Natural killer cell treated with Interleukin-12 subunit alpha and Interleukin-12 subunit beta and Interleukin-15 and Interleukin-18, amount 100 ng/mL, for 72 hours (primary cell): ENCODE measurements around the gene MANBA. TPM values are rescaled to one million over a fixed set of nuclear protein-coding genes. Genes with fewer than 3 reads are reported as not detected.
"Not testable (repeated sequence)": the region's sequence is repeated elsewhere in the genome, so short reads cannot be mapped to it uniquely, and the experiment has no call there.

Source experiments
- ATAC-seq, 2 donors: fragments of 150-1000 bp; cut with Tn5 transposase in 1 of 2; sonication (Bioruptor Pico), chemical (Tn5 transposase) in 1 of 2; 2 replicates each; pipeline ENCODE4 v1.10.0; 2021
- DNase-seq: peaks from one replicate; pipeline ENCODE4 v3.0.0; 2022; ENCODE audit warnings: low spot score
- H3K27ac Mint-ChIP-seq, 2 donors: 1 replicate in 1 of 2; 2 replicates in 1 of 2; pipeline ENCODE4 v1.8.0; 2022; ENCODE audit warnings: mixed read lengths in 2 of 2, mild to moderate bottlenecking in 1 of 2, moderate library complexity in 1 of 2
- H3K27me3 Mint-ChIP-seq, 2 donors: 1 replicate in 1 of 2; 2 replicates in 1 of 2; pipeline ENCODE4 v1.8.0; 2022; ENCODE audit warnings: mixed read lengths in 2 of 2
- H3K36me3 Mint-ChIP-seq: one replicate; pipeline ENCODE4 v1.8.0; 2022; ENCODE audit warnings: mixed read lengths
- H3K4me1 Mint-ChIP-seq, 2 donors: 1 replicate in 1 of 2; 2 replicates in 1 of 2; pipeline ENCODE4 v1.8.0; 2022; ENCODE audit warnings: low read depth in 2 of 2, mixed read lengths in 2 of 2, mild to moderate bottlenecking in 1 of 2
- H3K4me3 Mint-ChIP-seq: one replicate; pipeline ENCODE4 v1.8.0; 2022; ENCODE audit warnings: mixed read lengths
- H3K9me3 Mint-ChIP-seq: 2 replicates; pipeline ENCODE4 v1.8.0; 2022; ENCODE audit warnings: mixed read lengths
- total RNA-seq, 2 donors: library from RNA; stranded (reverse); gene quantifications; one replicate each; pipeline ENCODE4 v1.2.3, GENCODE V29; 2022

The MANBA gene
- total RNA-seq, 2 donors from 2014 or later: 14.7 to 15.5 TPM

- peaks cover 27 to 31% of the 10 kb centered on the region in 2 donors for H3K4me1 Mint-ChIP-seq
- peak overlapping the region; percentile 66 for H3K4me3 Mint-ChIP-seq
Observed at GRCh38 chr4:102625232-102625930, 135.4 kb downstream of the MANBA start.

GRCh38 chr4:102624505-102624904 lies 136.3 kb downstream of the MANBA start:
- no peaks in the 10 kb centered on the region for H3K9me3 Mint-ChIP-seq
- no peaks in the 10 kb centered on the region for H3K36me3 Mint-ChIP-seq
- no peak for ATAC-seq
- H3K4me3 Mint-ChIP-seq: peak overlapping the region; percentile 66
- peak overlapping the region; percentile 77 to 97 for H3K27ac Mint-ChIP-seq
- peaks cover 23 to 27% of the 10 kb centered on the region in 2 donors for H3K4me1 Mint-ChIP-seq
- H3K27me3 Mint-ChIP-seq: no peaks in the 10 kb centered on the region
- DNase-seq: no peak

More at GRCh38 chr4:102625232-102625930, 135.4 kb downstream of the MANBA start:
- Mint-ChIP-seq H3K9me3 (no peaks in the 10 kb centered on the region), H3K27me3 (no peaks in the 10 kb centered on the region), H3K36me3 (no peaks in the 10 kb centered on the region), H3K27ac (peak overlapping the region; percentile 77 to 97)
- DNase-seq (peak; percentile 87), ATAC-seq (peak; percentile 94 to 95)

- Mint-ChIP-seq H3K9me3 (no peaks in the 10 kb centered on the region), H3K36me3 (no peaks in the 10 kb centered on the region), H3K27me3 (no peaks in the 10 kb centered on the region), H3K4me3 (no peak overlapping the region), H3K4me1 (peaks cover 30 to 34% of the 10 kb centered on the region in 2 donors), H3K27ac (peak overlapping the region in 1 of 2 donors; percentile 97)
- ATAC-seq (no peak), DNase-seq (no peak)
Observed at GRCh38 chr4:102623622-102624021, 137.1 kb downstream of the MANBA start.

DNA sequence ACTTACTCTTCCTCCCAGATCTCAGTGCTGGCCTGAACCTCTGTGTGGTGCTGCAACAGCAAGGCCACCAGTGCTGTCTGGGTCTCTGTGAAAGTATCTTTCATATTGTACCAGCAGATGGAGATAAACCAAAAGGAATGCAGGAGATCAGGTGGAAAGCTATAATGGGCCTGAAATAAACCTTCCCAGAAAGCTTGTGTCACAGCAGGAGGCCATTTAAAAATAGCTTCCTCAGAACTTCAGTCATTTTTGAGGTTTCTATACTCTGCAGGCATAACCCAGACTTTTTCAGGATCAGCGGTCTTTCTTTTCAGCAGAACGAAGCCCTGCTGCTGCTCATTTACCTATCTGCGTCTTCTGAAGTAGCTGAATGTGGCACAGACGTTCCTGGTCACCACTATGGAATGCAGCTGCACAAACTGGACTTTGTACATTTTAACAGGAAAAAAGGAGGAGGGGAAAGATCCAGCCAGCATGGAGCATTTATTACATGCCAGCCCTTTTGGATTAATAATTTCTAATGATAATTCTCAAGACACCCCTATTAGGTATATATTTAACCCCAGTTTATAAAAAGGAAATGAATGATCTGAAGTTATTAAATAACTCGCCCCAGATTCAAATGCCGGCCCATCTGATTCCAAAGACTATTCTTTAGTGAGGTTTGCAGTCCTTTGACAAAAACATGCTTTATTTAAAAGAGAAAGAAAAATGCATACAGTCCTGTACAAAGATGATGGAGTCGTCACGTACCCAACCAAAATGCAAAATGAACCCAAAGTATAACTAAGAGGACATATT lies 139.9 kb downstream of the MANBA start:
- ATAC-seq: no peak
- Mint-ChIP-seq H3K36me3 (peaks cover 14% of the 10 kb centered on the region), H3K27me3 (no peaks in the 10 kb centered on the region), H3K4me3 (no peak overlapping the region), H3K27ac (peak overlapping the region in 1 of 2 donors; percentile 51), H3K4me1 (peaks cover 18 to 23% of the 10 kb centered on the region in 2 donors), H3K9me3 (no peaks in the 10 kb centered on the region)
- no peak for DNase-seq

GRCh38 chr4:102619776-102620631 lies 140.8 kb downstream of the MANBA start:
- not testable (repeated sequence) for H3K4me3 Mint-ChIP-seq

DNA sequence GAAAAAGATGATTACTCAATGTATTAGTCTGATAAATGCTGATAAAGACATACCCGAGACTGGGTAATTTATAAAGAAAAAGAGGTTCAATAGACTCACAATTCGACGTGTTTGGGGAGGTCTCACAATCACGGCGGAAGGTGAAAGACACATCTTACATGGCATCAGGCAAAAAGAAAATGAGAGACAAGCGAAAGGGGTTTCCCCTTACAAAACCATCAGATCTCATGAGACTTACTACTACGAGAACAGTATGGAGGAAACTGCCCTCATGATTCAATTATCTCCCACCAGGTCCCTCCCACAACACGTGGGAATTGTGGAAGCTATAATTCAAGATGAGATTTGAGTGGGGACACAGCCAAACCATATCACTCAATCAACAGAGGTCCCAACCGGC lies 141.7 kb downstream of the MANBA start:
- not testable (repeated sequence) for DNase-seq, H3K9me3 Mint-ChIP-seq, ATAC-seq, H3K4me3 Mint-ChIP-seq, H3K27me3 Mint-ChIP-seq
- Mint-ChIP-seq H3K36me3 (peaks cover 30% of the 10 kb centered on the region), H3K27ac (peak overlapping the region; percentile 51 to 65), H3K4me1 (peaks cover 25 to 30% of the 10 kb centered on the region in 2 donors)

More at GRCh38 chr4:102619776-102620631, 140.8 kb downstream of the MANBA start:
- H3K9me3 Mint-ChIP-seq, DNase-seq, H3K27me3 Mint-ChIP-seq: not testable (repeated sequence)
- ATAC-seq: peak; percentile 52 to 68
- Mint-ChIP-seq H3K4me1 (peaks cover 17 to 22% of the 10 kb centered on the region in 2 donors), H3K27ac (peak overlapping the region; percentile 51 to 65), H3K36me3 (peaks cover 21% of the 10 kb centered on the region)

DNA sequence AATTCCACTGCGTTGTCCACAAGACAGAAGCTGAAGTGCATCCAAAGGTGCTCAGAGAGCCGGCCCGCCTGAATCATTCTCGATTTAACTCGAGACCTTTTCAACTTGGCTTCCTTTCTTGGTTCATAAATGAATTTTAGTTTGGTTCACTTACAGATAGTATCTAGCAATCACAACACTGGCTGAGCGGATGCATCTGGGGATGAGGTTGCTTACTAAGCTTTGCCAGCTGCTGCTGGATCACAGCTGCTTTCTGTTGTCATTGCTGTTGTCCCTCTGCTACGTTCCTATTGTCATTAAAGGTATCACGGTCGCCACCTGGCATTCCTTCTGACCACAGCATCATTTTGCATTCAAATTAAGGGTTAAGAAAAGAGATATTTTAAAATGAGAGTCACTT lies 144.1 kb downstream of the MANBA start:
- peaks cover 3% of the 10 kb centered on the region for H3K9me3 Mint-ChIP-seq
- peaks cover 51% of the 10 kb centered on the region for H3K36me3 Mint-ChIP-seq
- no peak for DNase-seq
- no peak overlapping the region for H3K4me3 Mint-ChIP-seq
- H3K27ac Mint-ChIP-seq: peak overlapping the region; percentile 91 to 95
- ATAC-seq: no peak
- H3K27me3 Mint-ChIP-seq: no peaks in the 10 kb centered on the region
- H3K4me1 Mint-ChIP-seq: peaks cover 48 to 52% of the 10 kb centered on the region in 2 donors

- peak; percentile 76 for DNase-seq
Observed at GRCh38 chr4:102614801-102615200, 146.0 kb downstream of the MANBA start.

GRCh38 chr4:102612824-102613366 lies 147.9 kb downstream of the MANBA start:
- Mint-ChIP-seq H3K27me3 (no peaks in the 10 kb centered on the region), H3K4me3 (peak overlapping the region; percentile 88), H3K36me3 (peaks cover 76% of the 10 kb centered on the region), H3K9me3 (peaks cover 3% of the 10 kb centered on the region), H3K27ac (peak overlapping the region; percentile 91 to 95), H3K4me1 (peaks cover 45 to 60% of the 10 kb centered on the region in 2 donors)
- DNase-seq (no peak), ATAC-seq (peak; percentile 80 to 82)

More at GRCh38 chr4:102614801-102615200, 146.0 kb downstream of the MANBA start:
- ATAC-seq: peak; percentile 79 to 84
- peak overlapping the region; percentile 91 to 95 for H3K27ac Mint-ChIP-seq
- peaks cover 3% of the 10 kb centered on the region for H3K9me3 Mint-ChIP-seq
- H3K27me3 Mint-ChIP-seq: no peaks in the 10 kb centered on the region
- peaks cover 53 to 60% of the 10 kb centered on the region in 2 donors for H3K4me1 Mint-ChIP-seq
- peaks cover 60% of the 10 kb centered on the region for H3K36me3 Mint-ChIP-seq
- H3K4me3 Mint-ChIP-seq: peak overlapping the region; percentile 88

DNA sequence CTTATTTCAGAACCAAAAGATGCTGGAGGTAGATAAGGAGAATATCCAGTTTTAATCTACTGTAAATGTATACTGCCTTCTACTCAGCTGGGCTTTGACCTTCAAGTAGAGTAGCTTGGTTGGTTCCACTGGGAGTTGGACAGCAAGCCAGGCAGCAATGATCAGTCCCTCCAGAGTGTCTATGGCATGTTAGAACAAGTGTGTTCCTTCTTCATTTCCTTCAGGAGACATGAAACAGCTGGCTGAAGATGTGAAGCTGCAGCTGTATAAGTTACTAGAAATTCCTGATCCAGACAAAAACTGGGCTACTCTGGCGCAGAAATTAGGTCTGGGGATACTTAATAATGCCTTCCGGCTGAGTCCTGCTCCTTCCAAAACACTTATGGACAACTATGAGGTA lies 148.6 kb downstream of the MANBA start:
- H3K36me3 Mint-ChIP-seq: peaks cover 73% of the 10 kb centered on the region
- peak overlapping the region; percentile 91 to 95 for H3K27ac Mint-ChIP-seq
- ATAC-seq: no peak
- DNase-seq: no peak
- no peaks in the 10 kb centered on the region for H3K27me3 Mint-ChIP-seq
- H3K9me3 Mint-ChIP-seq: peaks cover 3% of the 10 kb centered on the region
- peaks cover 46 to 67% of the 10 kb centered on the region in 2 donors for H3K4me1 Mint-ChIP-seq
- H3K4me3 Mint-ChIP-seq: peak overlapping the region; percentile 88

DNA sequence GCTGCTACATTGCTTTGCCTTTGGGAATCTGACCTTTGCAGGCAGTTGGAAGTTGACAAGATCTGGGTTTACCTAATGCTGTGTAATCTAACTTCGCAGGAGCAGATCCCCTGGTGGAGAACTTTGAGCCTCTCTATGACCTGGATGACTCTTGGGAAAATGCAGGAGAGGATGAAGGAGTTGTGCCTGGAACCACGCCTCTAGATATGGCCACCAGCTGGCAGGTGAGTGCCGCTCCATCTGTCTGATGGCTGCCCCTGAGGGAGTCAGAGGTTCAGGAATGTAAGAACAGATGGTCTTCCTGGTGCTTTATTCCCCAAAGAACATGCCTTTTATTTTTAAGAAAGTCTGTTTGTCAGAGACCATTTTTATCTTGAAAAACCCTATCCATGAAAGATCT lies 150.3 kb downstream of the MANBA start:
- Mint-ChIP-seq H3K27me3 (no peaks in the 10 kb centered on the region), H3K4me3 (no peak overlapping the region), H3K9me3 (peaks cover 3% of the 10 kb centered on the region), H3K36me3 (peaks cover 70% of the 10 kb centered on the region), H3K27ac (peak overlapping the region in 1 of 2 donors; percentile 95), H3K4me1 (peaks cover 53 to 70% of the 10 kb centered on the region in 2 donors)
- ATAC-seq: no peak
- DNase-seq: no peak

GRCh38 chr4:102610007-102610406 lies 150.8 kb downstream of the MANBA start:
- Mint-ChIP-seq H3K4me3 (no peak overlapping the region), H3K27ac (peak overlapping the region in 1 of 2 donors; percentile 56), H3K4me1 (peaks cover 50 to 65% of the 10 kb centered on the region in 2 donors), H3K36me3 (peaks cover 69% of the 10 kb centered on the region), H3K9me3 (peaks cover 3% of the 10 kb centered on the region), H3K27me3 (no peaks in the 10 kb centered on the region)
- DNase-seq: no peak
- ATAC-seq: no peak

DNA sequence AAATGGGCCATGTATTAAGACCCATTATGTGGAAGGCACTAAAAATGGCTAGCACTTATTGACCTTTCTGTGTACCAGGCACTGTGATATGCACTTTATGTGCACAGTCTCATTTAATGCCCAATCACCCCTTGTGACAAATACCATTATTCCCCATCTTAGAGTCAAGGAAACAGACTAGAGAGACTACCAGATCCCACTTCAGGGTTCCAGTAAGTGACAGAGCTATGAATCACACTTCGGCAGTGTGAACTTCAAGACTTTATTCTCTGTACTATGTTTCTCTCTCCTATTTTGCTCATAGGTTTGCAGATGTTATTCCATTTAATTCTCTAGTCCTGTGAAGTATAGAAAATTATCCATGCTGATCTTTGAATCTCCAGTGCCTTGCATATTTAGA lies 152.6 kb downstream of the MANBA start:
- H3K36me3 Mint-ChIP-seq: peaks cover 64% of the 10 kb centered on the region
- peaks cover 38 to 47% of the 10 kb centered on the region in 2 donors for H3K4me1 Mint-ChIP-seq
- DNase-seq: no peak
- no peak for ATAC-seq
- H3K27me3 Mint-ChIP-seq: no peaks in the 10 kb centered on the region
- H3K9me3 Mint-ChIP-seq: no peaks in the 10 kb centered on the region
- no peak overlapping the region for H3K4me3 Mint-ChIP-seq
- peak overlapping the region; percentile 39 to 56 for H3K27ac Mint-ChIP-seq
